ENCODE data around the gene RNF166. TPM values are rescaled to one million over a fixed set of nuclear protein-coding genes. Genes with fewer than 3 reads are reported as not detected.

The RNF166 gene
- total RNA-seq, 2 experiments from 2014 or later: 58.7 to 59.0 TPM

DNA sequence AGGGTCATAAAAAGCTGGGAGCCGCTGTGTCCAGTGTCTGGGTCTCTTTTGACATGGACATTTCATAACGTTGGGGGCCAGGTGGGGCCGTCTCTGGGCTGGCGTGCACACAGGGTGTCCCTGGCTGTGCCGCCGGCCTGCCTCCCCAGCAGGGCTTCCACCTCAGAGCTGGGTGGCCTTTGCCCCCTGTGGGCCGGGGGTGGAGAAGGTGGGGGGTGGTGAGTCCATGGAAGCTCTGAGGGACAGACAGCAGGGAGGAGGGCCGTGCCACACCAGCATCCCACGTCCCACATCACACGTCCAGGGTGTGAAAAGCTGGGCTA lies 19.0 kb downstream of the RNF166 start:
- H3K36me3 Mint-ChIP-seq: no peaks in the 10 kb centered on the region
- no peak overlapping the region for H3K4me3 Mint-ChIP-seq
- peaks cover 35% of the 10 kb centered on the region for H3K4me1 Mint-ChIP-seq
- no peak overlapping the region for H3K27ac Mint-ChIP-seq
- H3K27me3 Mint-ChIP-seq: no peaks in the 10 kb centered on the region
- no peaks in the 10 kb centered on the region for H3K9me3 Mint-ChIP-seq
- DNase-seq: no peak

DNA sequence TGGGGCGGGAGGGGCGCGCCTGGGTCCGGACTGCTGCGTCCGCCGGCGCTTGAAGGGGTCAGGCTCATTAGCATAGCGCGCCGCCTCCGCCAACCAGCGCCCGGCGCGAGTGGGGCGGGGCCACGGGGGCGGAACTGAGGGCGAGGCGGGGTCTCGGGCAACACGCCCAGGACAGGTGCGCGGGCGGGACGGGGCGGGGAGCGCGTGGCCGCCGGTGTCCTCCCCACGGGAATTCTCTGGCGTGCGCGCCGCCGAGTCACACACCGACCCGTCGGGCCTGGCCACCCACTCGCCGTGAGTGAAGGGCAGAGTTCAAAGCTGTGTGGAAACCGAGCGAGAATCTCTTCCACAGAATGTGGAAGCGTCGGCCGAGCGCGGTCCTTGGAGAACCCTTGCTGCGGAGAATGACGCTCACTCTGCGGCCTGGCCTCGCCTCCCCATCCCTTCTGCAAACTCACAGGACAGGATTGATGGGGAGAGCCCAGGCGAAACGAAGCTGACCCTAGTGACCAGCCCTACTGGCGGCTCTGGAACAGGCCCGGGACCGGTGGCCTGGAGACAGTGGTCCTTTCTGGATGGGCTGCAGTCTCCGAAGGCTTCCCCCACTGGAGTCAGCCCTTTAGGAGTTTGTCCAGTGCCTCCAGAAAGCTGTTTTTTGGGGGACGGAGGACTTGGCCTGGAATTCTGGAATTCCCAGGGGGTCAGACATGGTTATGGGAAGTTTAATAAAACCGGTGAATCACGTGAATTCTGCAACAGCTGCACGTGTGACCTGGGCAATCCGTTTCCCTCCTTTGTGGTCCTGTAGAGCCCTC lies 19.6 kb downstream of the RNF166 start, which contains the start of gene SNAI3:
Gene SNAI3 (minus strand): TSS at position 69 of the 815 bp plus-strand sequence. CDS start 101 bp downstream, outside the sequence.
- Mint-ChIP-seq H3K27ac (no peak within 1 kb of the TSS), H3K27me3 (no peaks in the 10 kb centered on the region), H3K9me3 (no peaks in the 10 kb centered on the region), H3K4me3 (peak within 1 kb of the TSS; percentile 76), H3K4me1 (peaks cover 36% of the 10 kb centered on the region), H3K36me3 (no peaks in the 10 kb centered on the region)
- DNase-seq: peak; percentile 91

DNA sequence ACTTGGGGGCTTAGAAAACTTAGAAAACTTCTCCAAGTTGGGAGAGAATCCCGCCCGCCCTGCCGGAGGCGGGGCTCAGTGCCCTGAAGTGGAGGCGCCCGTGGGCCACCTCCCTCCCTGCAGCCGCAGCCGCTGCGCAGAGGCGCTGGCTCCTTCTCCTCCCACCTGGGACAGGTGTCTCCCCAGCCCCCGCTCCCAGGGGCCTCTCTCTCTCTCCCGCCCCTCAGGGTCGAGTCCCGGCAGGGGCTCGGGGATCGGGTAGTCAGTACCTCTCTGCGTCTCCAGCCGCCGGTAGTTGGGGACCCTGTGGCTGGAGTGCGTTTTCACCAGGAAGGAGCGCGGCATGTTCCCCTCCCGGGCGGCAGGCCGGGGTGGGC lies 20.2 kb downstream of the RNF166 start:
- Mint-ChIP-seq H3K4me1 (peaks cover 38% of the 10 kb centered on the region), H3K9me3 (no peaks in the 10 kb centered on the region), H3K27ac (no peak overlapping the region), H3K36me3 (no peaks in the 10 kb centered on the region), H3K4me3 (peak overlapping the region; percentile 76), H3K27me3 (no peaks in the 10 kb centered on the region)
- peak; percentile 51 for DNase-seq

DNA sequence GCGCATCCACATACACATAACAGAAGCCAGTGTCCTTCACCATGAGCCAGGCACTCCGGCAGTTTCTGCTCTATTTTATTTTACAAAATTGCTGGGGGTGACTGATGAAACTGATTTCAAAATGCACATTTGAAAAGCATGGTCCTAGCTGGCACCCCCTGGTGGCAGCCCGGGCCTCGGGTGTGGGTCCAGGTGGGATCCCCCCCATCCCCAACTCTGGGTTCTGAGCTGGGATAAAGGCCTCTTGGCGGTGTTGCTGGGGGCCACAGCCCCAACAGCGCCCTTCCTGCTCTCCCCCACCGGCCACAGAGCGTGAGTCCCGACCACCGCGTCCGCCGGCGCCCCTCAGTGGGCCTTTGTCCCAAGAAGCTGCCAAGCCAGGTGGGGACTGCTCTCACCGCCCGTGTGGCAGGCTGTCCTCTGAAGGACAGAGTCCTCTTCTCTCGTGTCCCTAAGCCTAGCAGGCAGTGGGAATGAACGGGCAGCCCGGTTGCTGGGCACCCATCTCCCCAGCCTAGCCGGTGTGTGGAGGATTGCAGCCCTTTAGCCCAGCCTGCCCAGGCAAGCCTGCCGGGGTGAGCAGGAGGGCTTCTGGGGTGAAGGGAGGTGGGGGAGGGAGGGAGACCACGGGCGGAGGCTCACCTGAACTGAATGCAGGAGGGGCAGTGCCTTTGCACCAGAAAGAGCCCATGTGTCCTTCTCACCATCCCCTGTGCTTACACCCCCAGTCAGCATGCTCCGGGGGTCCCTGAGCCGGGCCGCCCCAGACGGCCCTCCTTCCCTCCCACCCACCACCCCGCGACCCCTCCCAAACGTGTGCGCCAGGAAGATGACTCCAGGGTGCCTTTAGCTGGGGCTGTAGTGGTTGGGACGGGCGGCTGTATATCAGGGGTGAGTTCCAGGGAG lies 20.8 kb downstream of the RNF166 start:
- H3K4me1 Mint-ChIP-seq: peaks cover 37% of the 10 kb centered on the region
- peak; percentile 72 for DNase-seq
- H3K27ac Mint-ChIP-seq: no peak overlapping the region
- no peaks in the 10 kb centered on the region for H3K9me3 Mint-ChIP-seq
- no peaks in the 10 kb centered on the region for H3K27me3 Mint-ChIP-seq
- H3K4me3 Mint-ChIP-seq: peak overlapping the region; percentile 76
- H3K36me3 Mint-ChIP-seq: no peaks in the 10 kb centered on the region

DNA sequence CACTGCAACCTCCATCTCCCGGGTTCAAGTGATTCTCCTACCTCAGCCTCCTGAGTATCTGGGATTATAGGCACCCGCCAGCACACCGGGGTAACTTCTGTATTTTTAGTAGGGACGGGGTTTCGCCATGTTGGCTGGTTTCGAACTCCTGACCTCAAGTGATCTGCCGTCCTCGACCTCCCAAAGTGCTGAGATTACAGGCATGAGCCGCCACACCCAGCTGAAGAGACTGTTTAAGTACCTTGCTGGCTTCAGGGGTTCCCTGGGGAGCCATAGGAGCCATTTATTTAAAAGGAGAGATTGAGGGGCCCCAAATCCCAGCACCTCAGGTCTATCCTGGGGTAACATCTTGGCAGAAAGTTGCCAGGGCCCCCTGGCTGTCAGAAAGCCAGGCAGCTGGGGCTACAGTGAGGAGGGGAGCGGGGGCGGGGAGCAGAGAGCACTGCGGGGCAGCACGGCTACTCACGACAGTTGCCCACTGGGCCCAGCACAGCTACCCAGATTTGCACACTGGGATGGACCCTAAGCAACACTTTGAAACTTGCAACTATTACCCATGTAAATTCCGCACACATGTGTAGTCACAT lies 21.5 kb downstream of the RNF166 start:
- no peaks in the 10 kb centered on the region for H3K9me3 Mint-ChIP-seq
- H3K4me1 Mint-ChIP-seq: peaks cover 37% of the 10 kb centered on the region
- no peak overlapping the region for H3K27ac Mint-ChIP-seq
- H3K36me3 Mint-ChIP-seq: no peaks in the 10 kb centered on the region
- no peaks in the 10 kb centered on the region for H3K27me3 Mint-ChIP-seq
- peak overlapping the region; percentile 76 for H3K4me3 Mint-ChIP-seq
- DNase-seq: no peak

DNA sequence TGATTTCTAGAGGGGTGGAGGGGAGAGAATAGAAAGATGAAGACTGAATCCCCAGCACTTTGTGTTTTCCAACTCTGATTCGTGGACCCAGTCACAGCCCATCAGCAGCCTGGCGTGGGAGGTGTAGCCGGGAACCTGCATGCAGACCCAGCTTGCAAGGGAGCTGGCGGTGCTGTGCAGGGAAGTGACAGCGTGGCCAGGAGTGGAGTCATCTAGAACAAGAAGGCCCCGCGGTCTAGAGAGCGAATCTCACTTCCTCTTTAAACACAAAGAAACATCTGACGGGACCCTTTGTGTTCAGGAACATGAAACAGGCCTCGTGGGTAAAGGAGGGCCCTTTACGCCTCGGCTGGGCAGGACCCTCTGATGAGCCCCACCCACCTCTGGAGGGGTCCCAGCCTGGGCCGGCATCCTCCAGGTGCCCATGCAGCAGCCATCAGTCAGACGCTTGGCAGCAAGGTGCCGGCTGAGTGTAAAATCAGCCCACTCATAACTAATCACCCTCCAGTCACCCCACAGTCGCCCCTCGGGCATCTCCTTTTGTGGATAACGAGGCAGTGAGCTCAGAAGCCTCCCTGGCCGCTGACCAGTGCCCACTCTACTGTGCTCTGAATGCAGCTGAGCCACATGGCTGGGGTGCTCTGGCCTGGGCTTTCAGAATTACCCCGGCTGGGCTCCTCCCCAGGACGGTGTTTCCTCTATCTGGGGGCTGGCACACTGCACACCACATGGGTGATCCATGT lies 24.3 kb downstream of the RNF166 start:
- no peaks in the 10 kb centered on the region for H3K9me3 Mint-ChIP-seq
- no peaks in the 10 kb centered on the region for H3K27me3 Mint-ChIP-seq
- H3K36me3 Mint-ChIP-seq: no peaks in the 10 kb centered on the region
- DNase-seq: peak; percentile 75
- H3K4me3 Mint-ChIP-seq: peak overlapping the region; percentile 62
- H3K27ac Mint-ChIP-seq: peak overlapping the region; percentile 94
- H3K4me1 Mint-ChIP-seq: peaks cover 33% of the 10 kb centered on the region

DNA sequence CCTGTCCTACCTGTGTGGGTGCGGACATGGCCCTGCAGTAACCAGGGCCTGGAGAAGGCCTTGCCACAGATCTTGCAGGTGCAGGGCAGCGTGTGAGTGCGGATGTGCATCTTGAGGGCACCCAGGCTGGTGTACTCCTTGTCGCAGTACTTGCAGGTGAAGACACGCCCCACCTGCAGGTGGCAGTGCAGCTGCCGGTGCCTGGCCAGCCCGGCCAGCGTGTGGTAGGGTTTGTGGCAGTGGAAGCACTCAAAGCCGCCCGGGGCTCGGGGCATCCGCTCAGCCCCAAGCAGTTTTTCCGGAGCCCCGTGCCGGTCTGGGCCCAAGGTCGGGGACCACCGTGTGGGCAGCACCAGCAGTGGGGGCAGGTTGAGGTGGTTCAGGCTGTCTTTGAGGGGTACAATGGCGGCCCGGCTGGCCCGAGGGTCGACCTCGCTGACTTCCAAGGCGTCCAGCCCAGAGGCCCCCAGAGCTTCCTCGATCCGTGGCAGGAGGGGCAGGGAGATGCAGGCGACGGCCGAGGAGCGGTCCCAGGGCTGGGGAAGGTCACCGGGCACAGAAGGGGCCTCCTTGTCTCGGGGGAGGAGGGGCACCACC lies 25.0 kb downstream of the RNF166 start:
- Mint-ChIP-seq H3K9me3 (no peaks in the 10 kb centered on the region), H3K27ac (peak overlapping the region; percentile 94), H3K27me3 (no peaks in the 10 kb centered on the region), H3K36me3 (no peaks in the 10 kb centered on the region), H3K4me1 (peaks cover 33% of the 10 kb centered on the region), H3K4me3 (peak overlapping the region; percentile 62)
- peak; percentile 69 for DNase-seq

DNA sequence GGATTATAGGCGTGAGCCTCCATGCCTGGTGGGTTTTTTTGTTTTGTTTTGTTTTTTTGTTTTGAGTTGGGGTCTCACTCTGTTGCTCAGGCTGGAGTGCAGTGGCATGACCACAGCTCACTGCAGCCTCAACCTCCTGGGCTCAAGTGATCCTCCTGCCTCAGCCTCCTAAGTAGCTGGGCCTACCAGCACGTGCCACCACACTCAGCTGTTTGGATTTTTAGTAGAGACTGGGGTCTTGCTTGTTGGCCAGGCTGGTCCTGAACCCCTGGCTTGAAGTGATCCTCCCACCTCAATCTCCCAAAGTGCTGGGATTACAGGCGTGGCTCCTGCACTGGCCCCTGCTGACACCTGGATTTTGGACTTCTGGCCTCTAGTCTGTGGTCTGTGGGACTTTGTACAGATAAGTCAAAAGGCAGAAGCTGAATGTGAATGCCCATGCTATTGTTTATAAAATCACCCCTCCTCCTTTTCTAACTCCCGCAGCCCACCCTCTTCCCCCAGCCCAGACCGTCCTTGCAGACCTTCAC lies 25.6 kb downstream of the RNF166 start:
- Mint-ChIP-seq H3K36me3 (no peaks in the 10 kb centered on the region), H3K9me3 (no peaks in the 10 kb centered on the region), H3K27ac (no peak overlapping the region), H3K4me3 (peak overlapping the region; percentile 40), H3K27me3 (no peaks in the 10 kb centered on the region), H3K4me1 (peaks cover 33% of the 10 kb centered on the region)
- DNase-seq: no peak

DNA sequence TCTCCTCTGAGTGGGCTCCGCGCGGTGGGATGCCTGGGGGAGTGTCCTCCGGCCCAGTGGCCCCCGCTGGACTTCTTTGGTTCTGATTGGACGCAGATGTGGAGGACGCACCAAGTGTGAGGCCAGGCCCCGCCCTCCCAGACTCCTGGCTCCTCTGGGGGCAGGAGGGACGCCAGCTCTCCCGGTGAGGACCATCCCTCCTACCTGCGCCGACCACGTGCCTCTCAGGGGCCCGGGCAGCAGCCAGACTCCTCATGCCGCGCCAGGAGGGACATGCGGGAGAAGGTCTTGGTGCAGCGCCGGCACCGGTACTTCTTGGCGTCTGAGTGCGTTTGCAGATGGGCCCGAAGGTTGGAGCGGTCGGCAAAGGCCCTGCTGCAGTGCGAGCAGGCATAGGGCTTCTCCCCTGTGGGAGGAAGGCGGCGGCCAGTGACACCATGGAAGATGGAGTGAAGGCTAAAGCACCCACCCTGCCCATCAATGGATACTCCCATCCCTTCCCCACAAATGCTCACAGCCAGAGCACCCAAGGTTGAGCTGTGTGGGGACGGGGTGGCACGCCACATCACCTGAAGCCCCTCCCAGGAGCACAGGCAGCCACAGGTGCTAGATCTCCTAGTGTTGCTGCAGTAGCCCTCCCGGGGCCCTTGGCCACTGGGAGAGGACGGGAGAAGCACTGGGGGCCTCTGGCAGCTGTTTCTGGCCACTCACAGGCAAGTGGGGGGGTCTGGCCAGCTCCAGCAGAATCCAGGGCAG lies 27.8 kb downstream of the RNF166 start:
- H3K36me3 Mint-ChIP-seq: no peaks in the 10 kb centered on the region

DNA sequence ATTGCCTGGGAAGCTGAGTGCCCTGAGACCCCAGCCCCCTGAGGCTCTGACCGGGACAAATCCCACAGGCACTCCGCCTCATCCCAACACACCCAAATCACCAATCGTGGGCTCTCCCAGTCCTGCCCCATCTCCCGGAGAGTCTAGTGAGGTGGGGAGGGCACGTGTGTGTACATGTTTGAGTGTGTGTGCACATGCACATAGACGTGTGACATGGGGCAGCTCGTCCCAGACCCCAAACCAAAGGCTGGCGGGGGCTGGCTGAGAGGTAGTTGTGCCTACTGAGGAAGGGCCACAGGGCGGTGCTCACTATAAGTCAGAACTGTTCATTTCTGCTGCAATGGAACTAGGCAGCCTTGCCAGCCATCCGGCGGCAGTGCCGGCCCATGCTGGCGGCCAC lies 28.5 kb downstream of the RNF166 start:
- H3K36me3 Mint-ChIP-seq: no peaks in the 10 kb centered on the region
- H3K4me3 Mint-ChIP-seq: no peak overlapping the region
- no peaks in the 10 kb centered on the region for H3K9me3 Mint-ChIP-seq
- no peak for DNase-seq
- H3K4me1 Mint-ChIP-seq: peaks cover 19% of the 10 kb centered on the region
- H3K27me3 Mint-ChIP-seq: no peaks in the 10 kb centered on the region
- no peak overlapping the region for H3K27ac Mint-ChIP-seq

More for the DNA sequence above, 27.8 kb downstream of the RNF166 start:
- H3K4me1 Mint-ChIP-seq: peaks cover 21% of the 10 kb centered on the region
- no peaks in the 10 kb centered on the region for H3K27me3 Mint-ChIP-seq
- H3K27ac Mint-ChIP-seq: no peak overlapping the region
- no peaks in the 10 kb centered on the region for H3K9me3 Mint-ChIP-seq
- no peak for DNase-seq
- no peak overlapping the region for H3K4me3 Mint-ChIP-seq

DNA sequence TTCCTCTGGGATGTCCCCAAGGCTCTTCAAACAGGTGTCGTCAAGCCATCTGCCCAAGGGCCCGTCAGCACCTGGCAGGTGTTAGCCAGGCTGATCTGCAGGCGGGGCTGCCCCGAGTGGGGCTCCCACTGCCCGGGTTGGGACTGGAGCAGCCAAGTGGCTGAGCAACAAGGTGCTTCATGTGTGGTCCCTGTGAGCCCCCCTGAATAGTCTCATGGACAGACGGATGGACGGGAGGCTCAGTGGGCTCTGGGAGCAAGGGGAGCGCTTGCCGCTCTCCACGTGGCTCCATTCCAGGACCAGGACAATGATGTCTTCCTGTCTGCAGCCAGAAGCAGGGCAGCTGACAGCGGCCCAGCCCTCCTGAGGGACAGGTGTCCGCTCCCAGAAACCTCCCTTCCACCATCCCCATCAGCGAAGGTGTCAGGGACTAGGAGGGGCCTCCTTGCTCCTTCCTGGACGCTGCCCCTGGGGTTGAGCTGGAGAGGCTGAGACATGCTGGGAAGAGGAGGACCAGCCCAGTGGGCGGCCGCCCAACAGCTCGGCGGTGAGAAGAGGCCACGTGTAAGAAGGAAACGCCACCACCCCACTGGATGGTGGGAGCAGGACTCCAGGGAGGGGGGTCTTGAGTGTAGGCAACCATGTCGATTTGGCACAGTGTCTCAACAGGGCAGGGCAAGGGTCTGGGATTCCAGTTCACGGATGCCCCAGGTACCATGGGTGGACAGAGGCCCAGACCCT lies 29.5 kb downstream of the RNF166 start:
- Mint-ChIP-seq H3K9me3 (no peaks in the 10 kb centered on the region), H3K36me3 (no peaks in the 10 kb centered on the region), H3K4me1 (peaks cover 10% of the 10 kb centered on the region), H3K4me3 (no peak overlapping the region), H3K27me3 (no peaks in the 10 kb centered on the region), H3K27ac (no peak overlapping the region)
- no peak for DNase-seq

DNA sequence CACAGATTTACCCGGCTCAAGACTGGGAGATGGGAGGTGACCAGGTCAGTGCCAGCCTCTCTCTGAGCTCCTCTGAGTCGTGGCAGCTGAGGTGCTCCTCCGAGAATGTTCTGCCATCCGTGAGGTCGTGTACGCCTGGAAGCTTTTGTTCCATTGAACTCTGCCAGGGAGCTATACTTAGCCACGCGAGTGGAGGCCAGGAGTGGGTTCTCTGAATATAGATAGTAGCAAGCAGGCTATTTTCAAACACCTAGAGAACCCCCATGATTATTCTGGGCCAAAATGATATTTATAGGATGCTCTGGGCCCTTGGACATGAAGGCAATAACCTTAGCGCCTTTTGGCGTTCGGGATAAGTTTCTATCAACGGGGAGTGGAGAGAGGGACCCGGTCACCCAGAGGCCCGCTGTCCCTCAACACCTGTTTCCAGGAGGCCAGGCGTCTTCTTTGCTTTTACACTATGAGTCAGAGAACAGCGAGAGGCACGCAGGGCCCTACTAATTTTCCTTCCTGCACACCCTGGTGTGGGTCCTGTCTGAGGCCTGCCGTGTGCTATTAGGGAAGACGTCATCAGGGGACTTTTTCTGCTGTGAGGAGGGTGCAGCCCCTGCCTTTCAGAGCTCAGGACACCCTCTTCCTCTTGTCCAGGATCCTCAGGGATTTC lies 32.4 kb downstream of the RNF166 start:
- Mint-ChIP-seq H3K4me3 (no peak overlapping the region), H3K4me1 (no peaks in the 10 kb centered on the region), H3K27ac (no peak overlapping the region), H3K27me3 (no peaks in the 10 kb centered on the region), H3K36me3 (no peaks in the 10 kb centered on the region), H3K9me3 (no peaks in the 10 kb centered on the region)
- no peak for DNase-seq

DNA sequence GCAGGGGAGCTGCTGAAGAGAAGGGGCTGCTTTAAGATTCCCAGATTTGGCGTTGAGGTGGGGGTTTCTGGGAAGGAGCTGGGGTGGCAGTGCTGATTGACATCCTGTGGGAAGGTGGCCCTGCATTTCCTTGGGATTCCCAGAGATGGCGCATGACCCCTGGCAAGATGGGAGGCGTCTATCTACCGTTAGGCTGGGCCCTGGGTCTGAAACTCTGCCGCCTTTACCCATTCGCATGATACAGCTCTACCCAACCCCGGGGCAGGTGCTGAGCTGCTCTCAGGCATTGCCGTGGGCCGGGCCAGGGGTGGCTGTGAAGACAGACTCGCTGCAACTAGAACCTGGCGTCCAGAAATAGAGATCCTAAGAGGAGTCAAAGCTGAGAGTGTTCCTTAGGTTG lies 33.4 kb downstream of the RNF166 start:
- Mint-ChIP-seq H3K27me3 (no peaks in the 10 kb centered on the region), H3K36me3 (peaks cover 6% of the 10 kb centered on the region), H3K4me1 (no peaks in the 10 kb centered on the region), H3K27ac (no peak overlapping the region), H3K4me3 (no peak overlapping the region), H3K9me3 (peaks cover 2% of the 10 kb centered on the region)
- DNase-seq: no peak

Data from activated naive CD8-positive, alpha-beta T cell treated with anti-CD3 and anti-CD28 coated beads for 36 hours (primary cell).